GM12873 (cell line): ENCODE results near the gene PPARG.

Experiments used
- TF ChIP-seq, protein P1 (sequence below): IDR thresholded peaks from 2 replicates; pipeline ENCODE4 v1.5.1; 2012; ENCODE audit warnings: low read depth, mild to moderate bottlenecking, moderate library complexity, low read length, control low read depth; ENCODE audit not compliant: insufficient read depth; ENCODE audit errors: missing control alignments

Gene PPARG

DNA sequence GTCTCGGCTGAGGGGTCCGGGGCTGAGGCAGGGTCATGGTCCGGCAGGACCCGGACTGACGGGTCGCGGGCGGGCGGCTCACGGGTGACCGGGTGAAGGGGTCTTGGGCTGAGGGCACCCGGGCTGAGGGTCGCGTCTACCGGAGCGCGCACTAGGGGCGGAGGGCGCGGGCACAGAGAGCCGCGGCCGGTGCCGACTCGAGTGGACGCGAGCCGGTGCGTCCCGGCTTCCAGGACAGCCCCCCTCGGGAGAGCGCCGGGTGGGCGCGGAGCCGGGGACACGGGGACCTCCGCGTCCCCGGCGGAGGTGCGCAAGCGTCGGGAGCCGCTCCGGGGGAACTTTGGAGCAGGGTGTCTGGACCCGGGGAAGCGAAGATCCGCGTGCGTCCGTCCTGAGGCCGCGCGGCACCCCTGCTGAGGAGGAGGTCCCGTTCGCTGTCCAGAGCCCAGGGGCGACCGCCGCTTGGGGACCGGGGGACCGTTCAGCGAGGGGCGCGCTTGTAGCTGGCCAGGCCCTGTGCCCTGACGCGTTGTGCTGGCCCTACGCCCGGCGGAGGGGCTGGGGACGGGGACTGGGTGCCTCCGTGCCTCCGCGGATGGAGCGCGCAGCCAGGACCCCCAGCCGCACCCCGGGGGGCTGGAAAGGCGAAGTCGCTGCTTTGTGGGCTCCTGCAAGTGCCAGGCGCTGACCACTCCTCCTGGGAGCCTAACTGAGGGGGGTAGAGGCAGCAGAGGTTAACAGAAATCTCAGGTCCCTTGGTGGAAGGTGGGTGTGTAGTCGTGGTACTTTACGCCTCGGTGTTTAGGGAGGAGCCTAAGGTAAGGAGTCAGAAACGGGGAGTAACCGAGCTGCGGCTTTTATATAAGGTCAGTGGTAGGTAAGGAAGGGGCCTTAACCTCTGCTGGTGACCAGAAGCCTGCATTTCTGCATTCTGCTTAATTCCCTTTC is at the start of gene PPARG:
TSS of gene PPARG (plus strand) at position 889 of the 948 bp plus-strand sequence. CDS start 90,642 bp downstream, outside the sequence.
- TF ChIP-seq, protein P1, sequence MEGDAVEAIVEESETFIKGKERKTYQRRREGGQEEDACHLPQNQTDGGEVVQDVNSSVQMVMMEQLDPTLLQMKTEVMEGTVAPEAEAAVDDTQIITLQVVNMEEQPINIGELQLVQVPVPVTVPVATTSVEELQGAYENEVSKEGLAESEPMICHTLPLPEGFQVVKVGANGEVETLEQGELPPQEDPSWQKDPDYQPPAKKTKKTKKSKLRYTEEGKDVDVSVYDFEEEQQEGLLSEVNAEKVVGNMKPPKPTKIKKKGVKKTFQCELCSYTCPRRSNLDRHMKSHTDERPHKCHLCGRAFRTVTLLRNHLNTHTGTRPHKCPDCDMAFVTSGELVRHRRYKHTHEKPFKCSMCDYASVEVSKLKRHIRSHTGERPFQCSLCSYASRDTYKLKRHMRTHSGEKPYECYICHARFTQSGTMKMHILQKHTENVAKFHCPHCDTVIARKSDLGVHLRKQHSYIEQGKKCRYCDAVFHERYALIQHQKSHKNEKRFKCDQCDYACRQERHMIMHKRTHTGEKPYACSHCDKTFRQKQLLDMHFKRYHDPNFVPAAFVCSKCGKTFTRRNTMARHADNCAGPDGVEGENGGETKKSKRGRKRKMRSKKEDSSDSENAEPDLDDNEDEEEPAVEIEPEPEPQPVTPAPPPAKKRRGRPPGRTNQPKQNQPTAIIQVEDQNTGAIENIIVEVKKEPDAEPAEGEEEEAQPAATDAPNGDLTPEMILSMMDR = no peak

DNA sequence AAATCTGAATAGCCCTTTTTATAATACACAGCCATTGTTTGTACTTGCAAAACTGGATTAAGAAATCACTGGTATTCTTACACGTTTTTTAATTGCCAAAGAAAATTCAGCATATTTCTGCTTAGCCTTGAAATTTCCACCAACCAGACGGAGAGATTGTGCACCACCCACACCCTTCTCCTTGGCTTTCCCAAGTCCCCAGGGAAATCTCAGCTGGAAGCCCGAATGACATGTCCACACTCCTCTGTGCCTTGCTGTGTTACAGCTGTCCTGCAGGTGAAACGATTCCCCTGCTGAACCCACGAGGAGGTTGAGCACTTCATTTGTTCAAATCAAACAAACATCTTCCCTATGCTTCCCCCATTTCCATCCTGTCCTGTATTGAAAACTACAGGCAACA is 49.6 kb upstream of the PPARG start:
- TF ChIP-seq, protein P1 = no peak

DNA sequence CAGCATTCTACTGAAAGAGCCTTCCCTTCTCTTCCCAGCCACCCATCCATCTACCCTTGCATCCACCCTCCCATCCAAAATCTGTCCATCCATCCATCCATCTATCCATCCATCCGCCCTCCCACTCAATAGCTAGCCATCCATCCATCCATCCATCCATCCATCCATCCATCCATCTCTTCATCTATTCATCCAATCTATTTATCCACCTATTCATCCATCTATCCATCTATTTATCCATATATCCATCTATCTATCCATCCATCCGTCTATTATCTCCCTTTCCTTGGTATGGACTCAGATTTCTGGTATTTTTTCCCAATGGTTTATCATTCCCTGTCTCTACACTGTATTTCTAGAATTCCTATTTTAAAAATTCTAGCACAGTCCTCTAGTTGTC is 46.1 kb upstream of the PPARG start:
- TF ChIP-seq, protein P1 = no peak

DNA sequence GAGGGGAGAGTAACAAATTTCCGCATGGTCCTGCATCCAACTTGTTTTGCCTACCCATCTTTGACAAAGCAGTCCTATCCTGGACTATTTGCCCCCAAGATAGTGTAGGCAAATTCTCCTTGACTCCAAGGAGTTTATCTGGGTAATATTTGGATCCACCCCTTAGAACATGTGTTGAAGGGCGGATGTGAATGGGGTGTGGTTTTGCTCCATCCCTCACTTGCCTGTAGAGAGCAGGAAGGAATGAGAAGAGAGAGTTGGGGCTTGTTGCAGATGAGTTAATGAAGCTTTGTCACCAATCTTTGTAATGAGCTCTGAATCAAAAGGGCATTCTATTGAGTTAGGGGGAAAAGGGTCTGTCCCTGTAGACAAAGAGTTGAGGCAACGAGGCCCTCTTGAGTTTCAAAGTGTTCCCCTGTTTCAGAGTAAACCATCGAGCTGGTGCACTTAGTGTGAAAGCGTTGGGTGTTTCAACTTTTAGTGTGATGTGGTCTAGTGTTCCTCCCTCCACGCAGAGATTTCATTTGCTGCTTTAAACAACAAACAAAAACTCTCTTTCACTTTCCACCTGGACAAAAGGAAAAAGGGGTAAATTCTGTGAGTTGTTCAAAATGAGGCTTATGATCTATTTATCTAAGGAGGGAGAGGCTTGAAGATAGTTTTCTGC is 42.2 kb upstream of the PPARG start:
- TF ChIP-seq, protein P1 = no peak

DNA sequence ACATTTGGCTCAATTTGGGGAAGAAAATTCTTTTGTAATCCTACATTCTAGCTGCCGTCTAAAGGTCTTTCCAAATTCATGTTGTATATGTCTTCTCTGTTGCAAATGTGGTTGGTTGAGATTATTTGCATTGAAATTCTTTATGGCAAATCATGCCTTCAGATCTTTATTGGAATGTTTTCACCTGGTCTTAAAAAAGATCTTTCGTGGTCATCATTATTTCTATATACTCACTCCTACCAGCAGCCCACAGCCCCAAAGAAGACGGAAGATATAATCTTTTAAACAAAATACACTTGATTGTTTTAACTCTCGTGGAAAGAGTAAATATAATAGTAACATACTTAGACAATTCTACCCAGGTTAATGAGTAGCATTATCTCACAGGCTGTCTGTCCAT is 41.5 kb upstream of the PPARG start:
- TF ChIP-seq, protein P1 = no peak

DNA sequence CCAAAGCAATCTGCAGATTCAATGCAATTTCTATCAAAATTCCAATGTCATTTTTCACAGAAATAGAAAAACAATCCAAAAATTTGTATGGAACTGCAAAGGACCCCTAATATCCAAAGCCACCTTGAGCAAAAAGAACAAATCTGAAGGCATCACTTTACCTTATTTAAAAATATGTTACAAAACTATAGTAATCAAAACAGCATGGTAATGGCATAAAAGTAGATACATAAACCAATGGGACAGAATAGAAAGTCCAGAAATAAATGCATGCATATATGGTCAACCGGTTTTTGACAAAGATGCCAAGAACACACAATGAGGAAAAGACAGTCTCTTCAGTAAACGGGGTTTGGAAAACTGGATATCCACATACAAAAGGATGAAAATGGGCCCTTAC is 39.4 kb upstream of the PPARG start:
- TF ChIP-seq, protein P1 = no peak

DNA sequence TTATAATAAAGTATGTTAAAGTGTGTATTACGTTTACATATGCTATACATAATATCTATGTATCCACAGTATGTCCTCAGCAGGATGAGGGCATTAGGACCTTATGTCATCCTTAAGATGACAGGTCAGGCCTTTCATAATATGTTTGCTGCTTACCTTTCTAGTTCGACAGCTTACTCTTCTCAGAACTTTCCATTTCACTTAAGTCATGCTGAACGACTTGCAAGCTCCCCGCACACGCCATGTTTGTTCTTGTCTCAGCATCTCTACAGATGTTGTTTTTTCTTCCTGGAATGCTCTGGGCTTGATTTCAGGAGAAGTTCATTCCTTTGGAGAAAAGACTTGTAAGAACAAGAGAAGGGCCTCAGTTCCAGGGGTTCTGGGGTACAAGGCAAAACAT is 36.0 kb upstream of the PPARG start:
- TF ChIP-seq, protein P1 = no peak
